ENCODE data around the gene SGSM2.

Gene SGSM2

DNA sequence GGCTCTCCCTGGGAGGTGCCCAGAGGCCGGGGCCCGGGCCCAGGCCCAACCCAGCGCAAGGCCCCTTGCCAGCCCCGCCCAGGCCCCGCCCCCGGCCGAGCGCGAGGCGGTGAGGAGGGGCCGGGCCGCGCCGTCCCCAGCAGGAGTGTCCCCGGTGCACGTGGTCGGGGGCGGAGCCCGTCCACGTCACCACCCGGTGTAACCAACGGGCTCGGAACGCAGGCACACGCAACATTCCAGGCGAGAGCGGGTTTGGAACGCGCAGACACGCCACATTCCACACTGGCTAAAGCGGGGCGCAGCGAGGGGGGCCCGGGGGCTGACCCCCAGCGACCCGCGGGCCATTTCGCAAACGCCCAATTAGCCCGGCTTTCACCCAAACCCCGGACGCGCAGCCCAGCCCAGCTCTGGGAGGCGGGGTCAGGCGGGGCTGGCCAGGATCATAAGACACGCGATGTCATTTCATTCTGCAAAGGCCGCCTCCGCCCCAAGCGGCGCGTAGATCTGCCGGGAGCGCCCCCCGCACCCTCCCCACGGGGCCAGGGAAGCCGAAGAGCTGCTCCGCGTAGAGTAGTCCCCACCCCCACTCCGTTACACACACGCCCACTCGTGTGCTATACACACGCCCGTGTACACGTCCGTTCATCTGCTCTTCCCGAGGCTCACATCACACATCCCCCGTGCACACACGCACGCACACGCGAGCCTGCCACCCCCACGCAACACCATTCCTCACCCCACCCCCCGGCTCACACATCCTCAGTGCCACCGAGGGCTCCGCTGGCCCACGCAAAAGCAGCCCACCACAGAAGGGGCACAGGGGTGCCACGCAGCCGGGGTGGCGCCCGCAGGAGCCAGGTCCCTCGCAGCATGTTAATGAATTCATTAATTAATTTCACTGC is 62.5 kb downstream of the SGSM2 start:
- peak; percentile 96 for DNase-seq

- DNase-seq = peak; percentile 84
Measured at GRCh38 chr17:2400474-2400866, 63.2 kb downstream of the SGSM2 start.

DNA sequence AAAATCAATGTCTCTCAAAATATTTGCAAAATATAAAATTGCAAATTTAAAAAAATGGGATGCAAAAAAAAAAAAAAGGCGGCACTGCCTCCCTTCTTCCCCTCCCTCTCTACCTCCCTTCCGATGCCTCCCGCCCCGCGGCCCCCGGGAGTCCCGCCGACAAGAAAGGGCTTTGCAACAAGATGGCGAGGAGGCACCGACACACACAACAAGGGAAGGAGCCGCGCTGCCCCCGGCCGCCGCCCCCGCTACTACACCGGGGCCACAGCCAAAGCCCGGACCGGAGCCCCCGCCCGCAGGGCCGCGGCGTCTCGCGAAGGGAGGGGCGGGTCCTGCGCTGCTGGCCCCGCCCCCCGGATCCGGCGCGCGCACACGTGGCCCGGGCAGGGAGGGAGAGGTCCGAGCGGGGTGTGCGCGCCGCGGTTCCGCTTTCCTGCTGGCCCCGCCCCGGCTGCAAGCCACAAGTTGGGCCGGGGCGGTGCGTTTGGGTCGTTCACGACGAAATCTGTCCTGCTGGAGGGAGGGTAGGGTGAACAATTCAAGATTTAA is 63.6 kb downstream of the SGSM2 start, which contains the start of gene MNT:
MNT (minus strand) TSS at position 184 of the 549 bp plus-strand sequence. CDS start 348 bp downstream, outside the sequence.
- DNase-seq = no peak

DNA sequence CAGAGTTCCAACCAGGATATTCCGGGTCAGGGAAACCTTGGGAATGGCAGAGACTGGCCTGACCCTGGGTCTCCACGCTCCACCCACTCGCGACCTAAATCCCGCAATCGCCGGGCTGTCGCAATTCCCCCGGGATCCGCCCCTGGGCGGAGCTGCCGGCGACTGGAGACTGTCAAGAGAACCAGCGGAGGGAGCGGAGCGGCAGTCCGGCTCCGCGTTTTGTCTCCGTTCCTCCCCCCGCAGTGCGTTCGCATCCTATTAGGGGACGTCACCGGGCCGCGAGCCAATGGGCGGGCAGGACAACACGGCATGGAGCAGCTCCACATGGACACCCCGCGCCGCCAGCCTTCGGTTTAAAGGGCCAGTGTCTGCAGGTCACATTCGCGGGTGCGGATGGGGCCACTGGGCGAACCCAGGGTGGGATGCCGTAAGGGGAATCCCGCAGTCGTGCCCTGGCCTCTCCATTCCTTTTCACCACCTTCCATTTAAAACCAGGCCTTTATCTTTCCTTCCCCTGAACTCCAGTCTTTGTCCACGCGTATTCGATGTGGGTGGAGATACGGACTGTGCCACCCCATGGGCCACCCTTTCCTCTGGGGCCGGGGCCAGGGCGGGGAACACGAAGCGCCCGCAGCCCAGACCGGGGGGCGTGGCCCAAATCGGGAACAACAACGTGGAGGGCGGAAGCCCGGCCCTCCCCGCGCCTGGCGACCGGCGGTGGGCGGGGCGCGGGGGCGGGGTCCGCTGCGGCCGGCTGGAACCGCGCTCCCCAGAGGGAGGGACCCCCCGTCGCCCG is 64.3 kb downstream of the SGSM2 start:
- DNase-seq = peak; percentile 99

GRCh38 chr17:2402544-2402943 is 65.2 kb downstream of the SGSM2 start:
- DNase-seq = no peak

DNA sequence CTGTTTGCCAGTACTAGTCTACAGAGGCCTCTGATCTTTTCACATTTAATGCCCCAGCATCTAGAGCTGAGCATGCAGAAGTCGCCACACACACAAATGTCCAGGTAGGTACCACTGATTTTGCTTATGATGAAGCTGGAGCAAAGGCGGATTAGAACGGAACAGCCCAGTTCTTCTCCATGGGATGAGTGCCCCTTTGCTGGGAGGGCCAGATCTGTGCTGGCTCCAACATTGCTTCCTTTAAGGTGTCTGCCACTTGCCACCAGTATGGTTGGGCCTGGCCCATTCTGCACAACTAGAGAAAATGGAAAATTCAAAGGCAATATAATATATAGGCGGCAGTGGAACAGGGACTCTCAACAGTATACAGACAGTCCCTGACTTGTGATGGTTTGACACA is 65.7 kb downstream of the SGSM2 start:
- no peak for DNase-seq

- DNase-seq = no peak
Measured at GRCh38 chr17:2405247-2405926, 68.1 kb downstream of the SGSM2 start.

- DNase-seq = no peak
Measured at GRCh38 chr17:2406271-2406902, 69.1 kb downstream of the SGSM2 start.

- DNase-seq = no peak
Measured at GRCh38 chr17:2406903-2407790, 69.8 kb downstream of the SGSM2 start.

DNA sequence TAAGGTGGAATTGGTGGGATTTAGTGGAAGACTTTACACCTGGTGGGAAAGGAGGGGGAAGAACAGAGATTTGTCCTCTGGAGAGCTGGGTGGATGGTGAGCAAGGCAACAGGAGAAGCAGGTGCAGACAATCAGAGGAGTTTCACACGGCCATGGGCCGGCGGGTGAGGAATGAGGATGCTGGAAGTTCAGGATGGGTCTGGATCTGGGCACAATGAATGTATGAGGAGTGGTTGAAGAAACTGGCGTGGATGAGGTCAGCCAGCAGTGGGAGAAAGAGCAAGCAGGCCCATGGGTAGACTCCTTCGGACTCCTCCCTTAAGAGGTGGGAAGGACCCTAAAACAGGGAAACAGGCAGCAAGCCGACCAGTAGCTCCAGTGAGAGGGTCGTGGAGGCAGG is 73.7 kb downstream of the SGSM2 start:
- no peak for DNase-seq

DNA sequence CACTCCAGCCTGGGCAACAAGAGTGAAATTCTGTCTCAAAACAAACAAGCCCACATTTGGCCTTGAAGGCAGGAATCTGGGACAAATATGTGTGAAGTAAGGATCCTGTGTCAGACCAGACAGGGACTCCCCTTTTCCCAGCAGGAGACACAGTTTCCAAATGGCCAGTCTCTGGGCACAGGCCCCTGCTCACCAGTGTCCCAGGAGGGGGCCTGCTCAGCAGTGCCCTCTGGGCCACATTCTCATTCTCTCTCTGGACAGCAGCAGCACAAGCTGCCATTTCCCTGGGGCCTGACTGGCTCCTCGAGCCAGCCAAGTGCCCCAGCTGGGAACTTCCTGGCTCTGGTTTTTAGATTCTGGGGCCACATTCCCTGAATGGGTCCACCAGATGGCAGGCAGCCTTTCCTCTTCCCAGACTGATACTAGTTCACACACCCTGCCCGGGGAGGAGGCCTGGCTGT is 75.3 kb downstream of the SGSM2 start:
- no peak for DNase-seq

- DNase-seq = no peak
Measured at GRCh38 chr17:2414446-2415064, 77.3 kb downstream of the SGSM2 start.

GRCh38 chr17:2415081-2415480 is 77.8 kb downstream of the SGSM2 start:
- DNase-seq = no peak

GRCh38 chr17:2416010-2416734 is 78.9 kb downstream of the SGSM2 start:
- peak; percentile 96 for DNase-seq

DNA sequence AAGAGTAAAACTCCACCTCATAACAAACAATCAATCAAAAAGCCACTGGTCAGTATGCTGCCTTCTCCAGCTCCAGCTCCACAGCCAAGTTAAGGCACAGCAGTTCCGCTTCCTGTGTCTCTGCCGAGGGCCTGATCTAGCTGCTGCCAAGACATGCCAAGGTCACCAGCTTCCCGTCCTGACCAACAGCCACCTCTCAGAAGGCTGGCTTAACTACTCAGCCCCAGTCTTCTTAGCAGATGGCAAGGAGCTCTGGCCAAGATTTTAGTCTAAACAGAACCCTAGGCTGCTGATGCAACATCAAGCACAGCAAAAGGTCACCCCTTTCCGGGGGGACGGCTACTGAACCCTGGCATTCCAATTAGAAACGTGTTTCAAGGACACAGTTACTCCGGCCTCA is 81.3 kb downstream of the SGSM2 start:
- DNase-seq = no peak

- DNase-seq = no peak
Measured at GRCh38 chr17:2419486-2419885, 82.2 kb downstream of the SGSM2 start.

- DNase-seq = no peak
Measured at GRCh38 chr17:2420176-2420575, 82.9 kb downstream of the SGSM2 start.

- no peak for DNase-seq
Measured at GRCh38 chr17:2421315-2422147, 84.2 kb downstream of the SGSM2 start.

- no peak for DNase-seq
Measured at GRCh38 chr17:2423271-2423670, 86.0 kb downstream of the SGSM2 start.

Measured in activated CD8-positive, alpha-beta memory T cell treated with anti-CD3 and anti-CD28 coated beads for 24 hours (primary cell).